Mesothelial cell of epicardium (in vitro differentiated cells): ENCODE measurements around the gene DNAH7. TPM values are rescaled to one million over a fixed set of nuclear protein-coding genes. Genes with fewer than 3 reads are reported as not detected.
"Not testable (repeated sequence)": the region's sequence is repeated elsewhere in the genome, so short reads cannot be mapped to it uniquely, and the experiment has no call there.

ENCODE experiments used
- DNase-seq, 2 experiments: peaks; one replicate each; pipeline ENCODE4 v3.0.0; 2021; ENCODE audit warnings: low spot score in 2 of 2; ENCODE audit not compliant: unreplicated experiment in 2 of 2
- H3K27ac Mint-ChIP-seq: 2 replicates; pipeline ENCODE4 v1.8.0; 2021; ENCODE audit warnings: mixed read lengths
- H3K27me3 Mint-ChIP-seq: 2 replicates; pipeline ENCODE4 v1.8.0; 2021; ENCODE audit warnings: low read depth, mixed read lengths
- H3K36me3 Mint-ChIP-seq: 2 replicates; pipeline ENCODE4 v1.8.0; 2021; ENCODE audit warnings: mixed read lengths
- H3K4me1 Mint-ChIP-seq: 2 replicates; pipeline ENCODE4 v1.8.0; 2021; ENCODE audit warnings: mixed read lengths
- H3K4me3 Mint-ChIP-seq: 2 replicates; pipeline ENCODE4 v1.8.0; 2021; ENCODE audit warnings: mild to moderate bottlenecking, moderate library complexity, mixed read lengths
- H3K9me3 Mint-ChIP-seq: 2 replicates; pipeline ENCODE4 v1.8.0; 2021; ENCODE audit warnings: mixed read lengths
- total RNA-seq: library from RNA; stranded (reverse); gene quantifications from 3 replicates; pipeline ENCODE4 v1.2.1, GENCODE V29; 2021
- TF ChIP-seq, protein P1 (sequence below): fragments of 200-600 bp; sonication (generic); IDR thresholded peaks from one replicate; pipeline ENCODE4 v1.5.0; 2021; ENCODE audit warnings: antibody characterized with exemption; ENCODE audit not compliant: unreplicated experiment

The DNAH7 gene
- total RNA-seq, 1 donor from 2014 or later = 0.63 TPM

DNA sequence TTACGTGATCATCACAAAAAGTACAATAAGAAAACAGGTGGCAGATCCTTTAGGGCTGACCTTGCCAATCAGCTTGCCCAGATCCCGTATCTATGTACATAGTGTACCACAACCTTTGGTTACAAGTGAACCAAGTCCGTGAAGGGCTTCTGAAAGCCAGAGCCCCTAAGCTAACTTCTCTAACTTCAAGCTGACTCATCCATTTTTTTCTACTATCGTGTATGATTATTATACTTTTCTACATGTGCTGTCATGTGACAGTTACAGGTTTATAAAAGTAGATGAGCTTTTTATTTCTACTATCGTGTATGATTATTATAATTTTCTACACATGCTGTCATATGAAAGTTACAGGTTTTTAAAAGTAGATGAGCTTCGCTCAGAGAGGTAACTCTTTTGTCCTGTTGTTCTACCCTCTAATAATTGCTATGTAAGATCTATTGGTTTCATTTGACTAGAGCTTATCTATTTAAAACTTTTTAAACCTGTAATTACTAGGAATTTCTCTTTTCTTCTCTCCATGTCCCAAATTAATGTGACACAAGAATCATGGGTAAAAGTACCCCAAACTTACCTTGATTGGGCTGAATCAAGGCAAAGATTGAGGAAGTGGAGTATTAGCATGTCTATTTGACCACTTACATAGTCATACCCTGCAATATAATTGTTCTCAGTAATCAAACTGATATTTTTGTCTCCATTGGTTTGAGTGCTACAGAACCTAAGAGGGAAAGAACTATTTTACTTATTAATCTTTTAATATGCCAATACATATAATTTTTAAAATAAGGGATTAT, 29.4 kb upstream of the DNAH7 start:
- TF ChIP-seq, protein P1, sequence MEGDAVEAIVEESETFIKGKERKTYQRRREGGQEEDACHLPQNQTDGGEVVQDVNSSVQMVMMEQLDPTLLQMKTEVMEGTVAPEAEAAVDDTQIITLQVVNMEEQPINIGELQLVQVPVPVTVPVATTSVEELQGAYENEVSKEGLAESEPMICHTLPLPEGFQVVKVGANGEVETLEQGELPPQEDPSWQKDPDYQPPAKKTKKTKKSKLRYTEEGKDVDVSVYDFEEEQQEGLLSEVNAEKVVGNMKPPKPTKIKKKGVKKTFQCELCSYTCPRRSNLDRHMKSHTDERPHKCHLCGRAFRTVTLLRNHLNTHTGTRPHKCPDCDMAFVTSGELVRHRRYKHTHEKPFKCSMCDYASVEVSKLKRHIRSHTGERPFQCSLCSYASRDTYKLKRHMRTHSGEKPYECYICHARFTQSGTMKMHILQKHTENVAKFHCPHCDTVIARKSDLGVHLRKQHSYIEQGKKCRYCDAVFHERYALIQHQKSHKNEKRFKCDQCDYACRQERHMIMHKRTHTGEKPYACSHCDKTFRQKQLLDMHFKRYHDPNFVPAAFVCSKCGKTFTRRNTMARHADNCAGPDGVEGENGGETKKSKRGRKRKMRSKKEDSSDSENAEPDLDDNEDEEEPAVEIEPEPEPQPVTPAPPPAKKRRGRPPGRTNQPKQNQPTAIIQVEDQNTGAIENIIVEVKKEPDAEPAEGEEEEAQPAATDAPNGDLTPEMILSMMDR = no peak
- Mint-ChIP-seq H3K4me3 (no peak overlapping the region), H3K36me3 (no peaks in the 10 kb centered on the region), H3K9me3 (peaks cover 8% of the 10 kb centered on the region), H3K27me3 (no peaks in the 10 kb centered on the region), H3K4me1 (peaks cover 18% of the 10 kb centered on the region), H3K27ac (no peak overlapping the region)
- DNase-seq = no peak

DNA sequence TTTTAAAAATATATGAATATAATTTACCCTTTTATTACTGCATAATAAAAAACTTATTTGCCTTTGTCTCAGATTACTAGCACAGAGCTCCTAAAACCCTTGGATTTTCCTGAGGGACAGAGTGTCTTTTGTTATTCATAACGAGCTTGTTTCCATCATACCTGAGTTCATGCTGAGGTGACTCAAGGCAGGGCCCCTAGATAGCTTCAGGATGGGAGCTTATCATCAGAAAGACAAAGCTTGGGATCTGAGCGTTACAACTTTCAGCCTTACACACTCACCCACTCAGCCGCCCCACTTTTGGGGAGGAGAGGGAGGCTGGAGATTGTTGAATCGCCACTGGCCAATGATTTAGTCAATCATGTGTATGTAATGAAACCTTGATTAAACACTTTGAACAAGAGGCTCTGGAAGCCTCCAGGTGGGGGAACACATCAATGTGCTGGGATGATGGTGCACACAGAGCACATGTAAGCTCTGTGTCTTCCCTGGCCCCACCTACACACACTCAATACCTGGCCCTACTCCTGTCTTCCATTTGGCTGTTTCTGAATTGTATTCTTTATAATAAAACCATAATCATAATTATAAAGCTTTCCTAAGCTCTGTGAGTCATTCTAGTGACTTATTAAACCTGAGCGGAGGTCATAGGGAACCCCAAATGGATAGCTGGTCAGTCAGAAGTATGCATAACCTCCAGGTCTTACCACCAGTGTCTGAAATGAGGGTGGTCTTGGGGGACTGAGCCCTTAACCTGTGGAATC, 28.5 kb upstream of the DNAH7 start:
- H3K4me3 Mint-ChIP-seq = no peak overlapping the region
- H3K36me3 Mint-ChIP-seq = no peaks in the 10 kb centered on the region
- H3K9me3 Mint-ChIP-seq = peaks cover 7% of the 10 kb centered on the region
- DNase-seq = no peak
- H3K27ac Mint-ChIP-seq = no peak overlapping the region
- no peaks in the 10 kb centered on the region for H3K27me3 Mint-ChIP-seq
- TF ChIP-seq, protein P1 = no peak
- peaks cover 18% of the 10 kb centered on the region for H3K4me1 Mint-ChIP-seq

- H3K27me3 Mint-ChIP-seq = no peaks in the 10 kb centered on the region
Observed at GRCh38 chr2:196096264-196096663, 27.6 kb upstream of the DNAH7 start.

GRCh38 chr2:196089448-196089847, 20.8 kb upstream of the DNAH7 start:
- not testable (repeated sequence) for H3K36me3 Mint-ChIP-seq, H3K4me1 Mint-ChIP-seq, DNase-seq, H3K4me3 Mint-ChIP-seq, H3K27me3 Mint-ChIP-seq, H3K27ac Mint-ChIP-seq
- peaks cover 21% of the 10 kb centered on the region for H3K9me3 Mint-ChIP-seq

More at GRCh38 chr2:196096264-196096663, 27.6 kb upstream of the DNAH7 start:
- Mint-ChIP-seq H3K4me3 (no peak overlapping the region), H3K4me1 (peaks cover 12% of the 10 kb centered on the region), H3K36me3 (no peaks in the 10 kb centered on the region), H3K27ac (no peak overlapping the region), H3K9me3 (peaks cover 7% of the 10 kb centered on the region)
- TF ChIP-seq, protein P1 = no peak
- no peak for DNase-seq

- no peak overlapping the region for H3K4me3 Mint-ChIP-seq
Observed at GRCh38 chr2:196088203-196088602, 19.6 kb upstream of the DNAH7 start.

More at GRCh38 chr2:196088203-196088602, 19.6 kb upstream of the DNAH7 start:
- DNase-seq = no peak
- Mint-ChIP-seq H3K4me1 (peaks cover 4% of the 10 kb centered on the region), H3K27me3 (no peaks in the 10 kb centered on the region), H3K9me3 (peaks cover 18% of the 10 kb centered on the region), H3K36me3 (peaks cover 4% of the 10 kb centered on the region), H3K27ac (no peak overlapping the region)
- TF ChIP-seq, protein P1 = no peak
